Astrocyte (in vitro differentiated cells and primary cell): Measurements from ENCODE around the gene CD4.

Source experiments
- CTCF ChIP-seq: IDR thresholded peaks from 2 replicates; pipeline ENCODE4 v1.5.1; 2011; ENCODE audit warnings: low read depth, mild to moderate bottlenecking, inconsistent platforms, low read length, moderate library complexity; ENCODE audit not compliant: insufficient read depth
- EZH2 ChIP-seq: IDR thresholded peaks from 2 replicates; pipeline ENCODE4 v1.6.1; 2012; ENCODE audit warnings: mild to moderate bottlenecking, low read length, inconsistent platforms; ENCODE audit not compliant: insufficient read depth

- TF ChIP-seq CTCF (no peak), EZH2 (no peak)
These were observed 57.1 kb downstream of the CD4 start for GRCh38 chr12:6846316-6846869.
